ENCODE data around the gene PRSS53. TPM values are rescaled to one million over a fixed set of nuclear protein-coding genes. Genes with fewer than 3 reads are reported as not detected.

Gene PRSS53
- total RNA-seq, 6 experiments from 2014 or later = 2.3 to 14.8 (median 3.9) TPM

- H3K27ac ChIP-seq = no peak overlapping the region
- H3K36me3 ChIP-seq = peaks cover 0 to 25% (median 3%) of the 10 kb centered on the region in 4 donors
- intact Hi-C loops (cut with DNase I) = no loop called here
- H3K4me3 ChIP-seq = no peak overlapping the region
- no peak for TF ChIP-seq POLR2A (IDR thresholded peaks at IDR 0.05)
- no peak for TF ChIP-seq CTCF (IDR thresholded peaks at IDR 0.05)
- no peaks in the 10 kb centered on the region for H3K9me3 ChIP-seq
- H3K4me1 ChIP-seq = peaks cover 0 to 2% (median 0%) of the 10 kb centered on the region in 4 donors
- no peak for DNase-seq
- no peak for ATAC-seq
- H3K27me3 ChIP-seq = no peaks in the 10 kb centered on the region
- WGBS (ENCODE audit: insufficient coverage, low coverage, low lambda C conversion rate, missing lambda C conversion rate) = no CpG with 5 or more reads among the region's 5 CpGs
Measured at GRCh38 chr16:31131841-31132271, 43.1 kb upstream of the PRSS53 start.

- no peak overlapping the region for H3K4me3 ChIP-seq
- H3K27ac ChIP-seq = no peak overlapping the region
- no peaks in the 10 kb centered on the region for H3K27me3 ChIP-seq
Measured at GRCh38 chr16:31131416-31131815, 42.7 kb upstream of the PRSS53 start.

GRCh38 chr16:31130899-31131298 is 42.2 kb upstream of the PRSS53 start:
- peaks cover 0 to 2% (median 0%) of the 10 kb centered on the region in 4 donors for H3K4me1 ChIP-seq
- WGBS (ENCODE audit: insufficient coverage, low coverage, low lambda C conversion rate, missing lambda C conversion rate) = no CpG with 5 or more reads among the region's 6 CpGs
- no peaks in the 10 kb centered on the region for H3K27me3 ChIP-seq
- H3K9me3 ChIP-seq = no peaks in the 10 kb centered on the region
- H3K4me3 ChIP-seq = no peak overlapping the region
- peaks cover 0 to 27% (median 3%) of the 10 kb centered on the region in 4 donors for H3K36me3 ChIP-seq
- ATAC-seq (peak in 1 of 4 donors; percentile 19), DNase-seq (no peak)
- intact Hi-C loops (cut with DNase I) = no loop called here
- H3K27ac ChIP-seq = no peak overlapping the region
- TF ChIP-seq CTCF (IDR thresholded peaks at IDR 0.05) (no peak), POLR2A (IDR thresholded peaks at IDR 0.05) (no peak)

More at GRCh38 chr16:31131416-31131815, 42.7 kb upstream of the PRSS53 start:
- ATAC-seq = no peak
- no peak for DNase-seq
- TF ChIP-seq CTCF (IDR thresholded peaks at IDR 0.05) = no peak
- TF ChIP-seq POLR2A (IDR thresholded peaks at IDR 0.05) = no peak
- peaks cover 0 to 27% (median 3%) of the 10 kb centered on the region in 4 donors for H3K36me3 ChIP-seq
- 97% methylated on average over 11 of the region's 11 CpGs for WGBS (ENCODE audit: insufficient coverage, low coverage, low lambda C conversion rate, missing lambda C conversion rate)
- peaks cover 0 to 2% (median 0%) of the 10 kb centered on the region in 4 donors for H3K4me1 ChIP-seq
- H3K9me3 ChIP-seq = no peaks in the 10 kb centered on the region
- intact Hi-C loops (cut with DNase I) = no loop called here

- Histone ChIP-seq H3K9me3 (no peaks in the 10 kb centered on the region), H3K27me3 (no peaks in the 10 kb centered on the region), H3K27ac (peak overlapping the region; percentile 55 to 76 (median 73)), H3K4me3 (no peak overlapping the region), H3K36me3 (peaks cover 0 to 27% (median 3%) of the 10 kb centered on the region in 4 donors), H3K4me1 (no peaks in the 10 kb centered on the region)
- TF ChIP-seq POLR2A (IDR thresholded peaks at IDR 0.05) (no peak), CTCF (IDR thresholded peaks at IDR 0.05) (no peak)
- ATAC-seq (peak in 2 of 4 donors; percentile 6 to 8), DNase-seq (no peak)
- 44% methylated on average over 1 of the region's 10 CpGs for WGBS (ENCODE audit: insufficient coverage, low coverage, low lambda C conversion rate, missing lambda C conversion rate)
- intact Hi-C loops (cut with DNase I) = no loop called here
Measured at GRCh38 chr16:31130336-31130891, 41.7 kb upstream of the PRSS53 start.

All from right lobe of liver (tissue), 6 donors.